ENCODE results near the gene STUB1. TPM values are rescaled to one million over a fixed set of nuclear protein-coding genes. Genes with fewer than 3 reads are reported as not detected.

STUB1 gene
- total RNA-seq, 1 experiment from 2014 or later: 102 TPM

- peak within 1 kb of the TSS in 1 of 3 experiments; percentile 15; a peak in 1 of 7 replicates for H3K27ac Mint-ChIP-seq
- WGBS (ENCODE audit: extremely low coverage, insufficient read length, low lambda C conversion rate): no CpG with 5 or more reads among the region's 88 CpGs
- no peak within 1 kb of the TSS for H3K9ac ChIP-seq (ENCODE audit: extremely low read depth, insufficient read length, low read length)
- no peak within 1 kb of the TSS for H2BK120ac ChIP-seq (ENCODE audit: low read depth, low read length, poor library complexity, severe bottlenecking)
- no peak within 1 kb of the TSS for H3K23ac ChIP-seq (ENCODE audit: insufficient read length, low read depth, low read length)
- H3K4ac ChIP-seq (ENCODE audit: low read depth, low read length): no peak within 1 kb of the TSS
- peak within 1 kb of the TSS; percentile 56 to 80 for H3K4me3 Mint-ChIP-seq
- H3K4me1 ChIP-seq (ENCODE audit: insufficient read depth, low read length): no peaks in the 10 kb centered on the region
- no peak within 1 kb of the TSS for H4K8ac ChIP-seq (replicated peaks; ENCODE audit: insufficient read length, low read depth, low read length)
- H3K4me1 Mint-ChIP-seq: no peaks in the 10 kb centered on the region
- no peaks in the 10 kb centered on the region for H3K79me2 ChIP-seq (ENCODE audit: insufficient read depth, low read length)
- peak within 1 kb of the TSS; percentile 53 for H3K18ac ChIP-seq (ENCODE audit: insufficient read length, low read depth, low read length)
- no peak within 1 kb of the TSS for H2AK5ac ChIP-seq (ENCODE audit: insufficient read length, low read length)
- H3K9me3 ChIP-seq (ENCODE audit: control insufficient read depth, low read depth, low read length): no peaks in the 10 kb centered on the region
- H3K9me3 Mint-ChIP-seq: no peaks in the 10 kb centered on the region
- H2BK15ac ChIP-seq (ENCODE audit: low read depth, low read length): no peak within 1 kb of the TSS
- peaks cover 0 to 5% (median 3%) of the 10 kb centered on the region in 3 experiments; a peak in 1 of 7 replicates for H3K36me3 Mint-ChIP-seq (ENCODE audit: insufficient read depth in 1 of 3, low read depth in 3 of 3)
- no peak within 1 kb of the TSS for H3K27ac ChIP-seq (ENCODE audit: insufficient read length, low read depth, low read length)
- no peak within 1 kb of the TSS for H2BK12ac ChIP-seq (ENCODE audit: insufficient read length, low read depth, low read length)
- DNase-seq: peak; percentile 85
- no peak within 1 kb of the TSS for H4K5ac ChIP-seq (ENCODE audit: insufficient read length, low read depth, low read length)
- H3K4me2 ChIP-seq (ENCODE audit: insufficient read depth, insufficient read length, low read length): peak within 1 kb of the TSS; percentile 87
- H4K91ac ChIP-seq (ENCODE audit: insufficient read length, low read depth, low read length): no peak within 1 kb of the TSS
- peaks cover 14% of the 10 kb centered on the region for H3K27me3 Mint-ChIP-seq (ENCODE audit: low read depth)
- no peak within 1 kb of the TSS for H2AFZ ChIP-seq (ENCODE audit: low read length)
- peaks cover 11% of the 10 kb centered on the region for H3K23me2 ChIP-seq (ENCODE audit: insufficient read length, low read depth, low read length, poor library complexity, severe bottlenecking)
- no peak within 1 kb of the TSS for H3K56ac ChIP-seq (ENCODE audit: insufficient read length, low read depth, low read length)
- H2BK20ac ChIP-seq (ENCODE audit: low read depth, low read length, poor library complexity, severe bottlenecking): no peak within 1 kb of the TSS
- TF ChIP-seq CTCF (conservative IDR thresholded peaks at IDR 0.05): no peak
- no peaks in the 10 kb centered on the region for H3K79me1 ChIP-seq (ENCODE audit: insufficient read depth, low read depth, low read length, poor library complexity, severe bottlenecking)
- peak within 1 kb of the TSS; percentile 35; the same call in 1 of the 2 replicates for H3K14ac ChIP-seq (ENCODE audit: insufficient read depth, low read length)
- no peaks in the 10 kb centered on the region for H4K20me1 ChIP-seq (ENCODE audit: control insufficient read depth, insufficient read depth, insufficient read length)
- no peak within 1 kb of the TSS for H2BK5ac ChIP-seq (ENCODE audit: insufficient read length, low read length)
- H3T11ph ChIP-seq (ENCODE audit: low read length): no peak within 1 kb of the TSS
- no peaks in the 10 kb centered on the region for H3K27me3 ChIP-seq (ENCODE audit: insufficient read depth, low read length)
Measured at GRCh38 chr16:726438-727290, 46.5 kb downstream of the STUB1 start, which contains the start of the genes CCDC78 and HAGHL. Gene CCDC78 (minus strand): TSS chr16:726443. CDS start chr16:726367, 76 bp downstream. Gene HAGHL (plus strand): TSS chr16:727106. CDS start chr16:727510, 404 bp downstream.

Data from H9 (cell line).